Measurements from ENCODE around the gene PTBP3. TPM values are rescaled to one million over a fixed set of nuclear protein-coding genes. Genes with fewer than 3 reads are reported as not detected.
A peak's percentile ranks its signal among the peaks of the same experiment; 100 is the strongest.

PTBP3 gene
- total RNA-seq, 1 experiment from 2014 or later: 141 TPM

DNA sequence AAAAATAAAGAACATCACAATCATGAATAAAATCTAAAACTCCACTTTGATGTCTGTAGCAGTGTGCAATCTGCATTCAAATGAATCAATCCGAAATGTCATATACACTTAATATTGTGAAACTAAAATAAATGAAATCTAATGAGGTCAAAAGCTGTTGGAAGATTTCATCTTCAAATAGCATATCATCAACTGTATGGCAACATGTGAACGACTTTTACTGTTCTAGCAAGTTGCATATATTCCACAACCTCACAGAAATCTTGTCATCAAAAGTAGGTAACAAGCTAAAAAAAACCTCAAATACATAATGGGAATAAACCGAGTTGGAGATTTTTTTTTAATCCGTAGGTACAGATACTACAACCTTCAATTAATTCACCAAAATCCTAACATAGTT lies 1.2 kb downstream of the PTBP3 start:
- peaks cover 61% of the 10 kb centered on the region for H3K79me2 ChIP-seq (ENCODE audit: low read depth)
- peak overlapping the region; percentile 89 for H3K4me3 ChIP-seq
- peak overlapping the region; percentile 65 for H2AFZ ChIP-seq
- ChIA-PET POLR2A (ENCODE audit: unreplicated experiment) (interaction anchor here (0.6 to 0.7 kb wide), 2 partner anchors 10 to 257 kb away, joined by 4 to 5 read pairs; no protein-coding TSS in a partner anchor), CTCF (no interaction called here)
- H3K9me2 ChIP-seq (ENCODE audit: insufficient read depth): no peaks in the 10 kb centered on the region
- peaks cover 18% of the 10 kb centered on the region for H3F3A ChIP-seq (ENCODE audit: insufficient read depth, low read depth)
- H4K20me1 ChIP-seq (ENCODE audit: insufficient read depth): peaks cover 18% of the 10 kb centered on the region
- no peaks in the 10 kb centered on the region for H3K27me3 ChIP-seq (ENCODE audit: insufficient read depth, low read depth)
- DNase-seq: no peak
- H3K4me1 ChIP-seq (replicated peaks; ENCODE audit: insufficient read depth): peaks cover 56% of the 10 kb centered on the region
- no TSS peak for BruUV-seq (replicated peaks)
- peak overlapping the region; percentile 88 for H3K27ac ChIP-seq
- no peak for TF ChIP-seq EZH2 (IDR thresholded peaks at IDR 0.05; ENCODE audit: low read depth)
- TF ChIP-seq, protein P1, sequence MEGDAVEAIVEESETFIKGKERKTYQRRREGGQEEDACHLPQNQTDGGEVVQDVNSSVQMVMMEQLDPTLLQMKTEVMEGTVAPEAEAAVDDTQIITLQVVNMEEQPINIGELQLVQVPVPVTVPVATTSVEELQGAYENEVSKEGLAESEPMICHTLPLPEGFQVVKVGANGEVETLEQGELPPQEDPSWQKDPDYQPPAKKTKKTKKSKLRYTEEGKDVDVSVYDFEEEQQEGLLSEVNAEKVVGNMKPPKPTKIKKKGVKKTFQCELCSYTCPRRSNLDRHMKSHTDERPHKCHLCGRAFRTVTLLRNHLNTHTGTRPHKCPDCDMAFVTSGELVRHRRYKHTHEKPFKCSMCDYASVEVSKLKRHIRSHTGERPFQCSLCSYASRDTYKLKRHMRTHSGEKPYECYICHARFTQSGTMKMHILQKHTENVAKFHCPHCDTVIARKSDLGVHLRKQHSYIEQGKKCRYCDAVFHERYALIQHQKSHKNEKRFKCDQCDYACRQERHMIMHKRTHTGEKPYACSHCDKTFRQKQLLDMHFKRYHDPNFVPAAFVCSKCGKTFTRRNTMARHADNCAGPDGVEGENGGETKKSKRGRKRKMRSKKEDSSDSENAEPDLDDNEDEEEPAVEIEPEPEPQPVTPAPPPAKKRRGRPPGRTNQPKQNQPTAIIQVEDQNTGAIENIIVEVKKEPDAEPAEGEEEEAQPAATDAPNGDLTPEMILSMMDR (conservative IDR thresholded peaks at IDR 0.05): no peak
- H3K9me3 ChIP-seq (ENCODE audit: insufficient read depth, low read depth): no peaks in the 10 kb centered on the region
- peak overlapping the region; percentile 91 for H3K4me2 ChIP-seq
- intact Hi-C loops (cut with micrococcal nuclease; ENCODE audit: unreplicated experiment): loop anchor here (2.0 to 10.0 kb wide), 6 partner anchors 29 to 383 kb away; partner anchors contain the start of gene INIP
- peaks cover 4% of the 10 kb centered on the region; the same call in 1 of the 2 replicates for H3K36me3 ChIP-seq (ENCODE audit: low read depth)

DNA sequence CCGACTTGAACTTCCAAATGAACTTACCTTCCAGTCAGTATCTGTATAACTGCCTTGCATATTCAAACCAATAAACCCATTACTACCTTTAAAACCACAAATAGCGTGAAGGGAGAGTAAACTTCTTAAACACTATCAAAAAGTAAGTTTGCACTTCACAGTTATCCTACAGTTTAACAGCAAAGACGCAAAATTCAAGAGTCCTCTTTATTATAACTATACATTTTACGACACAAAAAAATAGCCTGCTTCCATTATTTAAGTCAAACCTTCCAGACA lies 1.8 kb downstream of the PTBP3 start:
- Histone ChIP-seq H3K4me1 (replicated peaks; ENCODE audit: insufficient read depth) (peaks cover 52% of the 10 kb centered on the region), H3K27me3 (ENCODE audit: insufficient read depth, low read depth) (no peaks in the 10 kb centered on the region), H3F3A (ENCODE audit: insufficient read depth, low read depth) (peaks cover 18% of the 10 kb centered on the region), H3K36me3 (ENCODE audit: low read depth) (peaks cover 4% of the 10 kb centered on the region; the same call in 1 of the 2 replicates), H3K9me3 (ENCODE audit: insufficient read depth, low read depth) (no peaks in the 10 kb centered on the region), H3K4me3 (peak overlapping the region; percentile 89), H2AFZ (no peak overlapping the region), H3K4me2 (peak overlapping the region; percentile 91), H3K79me2 (ENCODE audit: low read depth) (peaks cover 67% of the 10 kb centered on the region), H4K20me1 (ENCODE audit: insufficient read depth) (peaks cover 18% of the 10 kb centered on the region), H3K27ac (peak overlapping the region; percentile 88), H3K9me2 (ENCODE audit: insufficient read depth) (no peaks in the 10 kb centered on the region)
- DNase-seq: no peak
- intact Hi-C loops (cut with micrococcal nuclease; ENCODE audit: unreplicated experiment): loop anchor here (5.0 to 10.0 kb wide), 4 partner anchors 46 to 383 kb away; partner anchors contain the start of gene INIP
- ChIA-PET CTCF (interaction anchor here (0.6 kb wide), 1 partner anchor 512 kb away, joined by 6 read pairs; no protein-coding TSS in a partner anchor), POLR2A (ENCODE audit: unreplicated experiment) (interaction anchor here (0.6 to 0.7 kb wide), 2 partner anchors 9 to 257 kb away, joined by 4 to 5 read pairs; no protein-coding TSS in a partner anchor)
- no TSS peak for BruUV-seq (replicated peaks)
- TF ChIP-seq, protein P1 (conservative IDR thresholded peaks at IDR 0.05): no peak
- TF ChIP-seq EZH2 (IDR thresholded peaks at IDR 0.05; ENCODE audit: low read depth): no peak

DNA sequence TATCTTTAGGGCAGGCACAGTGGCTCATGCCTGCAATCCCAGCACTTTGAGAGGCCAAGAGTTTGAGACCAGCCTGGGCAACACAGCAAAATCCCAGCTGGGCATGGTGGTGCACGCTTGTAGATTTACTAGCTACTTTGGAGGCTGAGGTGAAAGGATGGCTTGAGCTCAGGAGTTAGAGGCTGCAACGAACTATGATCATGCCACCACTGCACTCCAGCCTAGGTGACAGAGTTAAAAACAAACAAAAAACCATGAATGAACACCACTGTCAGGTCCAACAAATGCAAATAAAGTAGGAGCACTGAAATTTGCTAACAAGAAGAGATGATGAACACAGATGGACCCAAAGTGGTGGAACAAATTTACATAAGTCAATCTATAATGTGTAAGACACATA lies 4.9 kb downstream of the PTBP3 start:
- peaks cover 97% of the 10 kb centered on the region for H3K79me2 ChIP-seq (ENCODE audit: low read depth)
- no peak overlapping the region for H2AFZ ChIP-seq
- H3K4me1 ChIP-seq (replicated peaks; ENCODE audit: insufficient read depth): peaks cover 58% of the 10 kb centered on the region
- no peak for DNase-seq
- no peaks in the 10 kb centered on the region for H3K9me2 ChIP-seq (ENCODE audit: insufficient read depth)
- H3K9me3 ChIP-seq (ENCODE audit: insufficient read depth, low read depth): no peaks in the 10 kb centered on the region; the same call in 1 of the 2 replicates
- peak overlapping the region; percentile 20 for H3K4me2 ChIP-seq
- no TSS peak for BruUV-seq (replicated peaks)
- H3K27me3 ChIP-seq (ENCODE audit: insufficient read depth, low read depth): no peaks in the 10 kb centered on the region
- H4K20me1 ChIP-seq (ENCODE audit: insufficient read depth): peaks cover 19% of the 10 kb centered on the region
- peaks cover 9% of the 10 kb centered on the region; the same call in 1 of the 2 replicates for H3K36me3 ChIP-seq (ENCODE audit: low read depth)
- intact Hi-C loops (cut with micrococcal nuclease; ENCODE audit: unreplicated experiment): no loop called here
- peak overlapping the region; percentile 19 for H3K27ac ChIP-seq
- ChIA-PET POLR2A (ENCODE audit: unreplicated experiment) (no interaction called here), CTCF (no interaction called here)
- H3K4me3 ChIP-seq: no peak overlapping the region
- TF ChIP-seq, protein P1 (conservative IDR thresholded peaks at IDR 0.05): no peak
- no peak for TF ChIP-seq EZH2 (IDR thresholded peaks at IDR 0.05; ENCODE audit: low read depth)
- H3F3A ChIP-seq (ENCODE audit: insufficient read depth, low read depth): peaks cover 15% of the 10 kb centered on the region
